Measurements from ENCODE around the gene ZBTB34. TPM values are rescaled to one million over a fixed set of nuclear protein-coding genes. Genes with fewer than 3 reads are reported as not detected.
A peak's percentile ranks its signal among the peaks of the same experiment; 100 is the strongest.

Gene ZBTB34, protein sequence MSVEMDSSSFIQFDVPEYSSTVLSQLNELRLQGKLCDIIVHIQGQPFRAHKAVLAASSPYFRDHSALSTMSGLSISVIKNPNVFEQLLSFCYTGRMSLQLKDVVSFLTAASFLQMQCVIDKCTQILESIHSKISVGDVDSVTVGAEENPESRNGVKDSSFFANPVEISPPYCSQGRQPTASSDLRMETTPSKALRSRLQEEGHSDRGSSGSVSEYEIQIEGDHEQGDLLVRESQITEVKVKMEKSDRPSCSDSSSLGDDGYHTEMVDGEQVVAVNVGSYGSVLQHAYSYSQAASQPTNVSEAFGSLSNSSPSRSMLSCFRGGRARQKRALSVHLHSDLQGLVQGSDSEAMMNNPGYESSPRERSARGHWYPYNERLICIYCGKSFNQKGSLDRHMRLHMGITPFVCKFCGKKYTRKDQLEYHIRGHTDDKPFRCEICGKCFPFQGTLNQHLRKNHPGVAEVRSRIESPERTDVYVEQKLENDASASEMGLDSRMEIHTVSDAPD
- total RNA-seq (12.5 TPM), polyA plus RNA-seq (ENCODE audit: insufficient read depth, low read depth, low replicate concordance) (2.5 TPM)
- long read RNA-seq, donor 1, full-length matches to known transcripts, result 9 of 9 reads
- long read RNA-seq, donor 1, partial matches to known transcripts, result 0 of 9 reads
- long read RNA-seq, donor 1, other reads (novel, unspliced or antisense), result 0 of 9 reads
- long read RNA-seq, donor 2, full-length matches to known transcripts, result 23 of 23 reads
- long read RNA-seq, donor 2, partial matches to known transcripts, result 0 of 23 reads
- long read RNA-seq, donor 2, other reads (novel, unspliced or antisense), result 0 of 23 reads
- long read RNA-seq, donor 3, full-length matches to known transcripts, result 23 of 23 reads
- long read RNA-seq, donor 3, partial matches to known transcripts, result 0 of 23 reads
- long read RNA-seq, donor 3, other reads (novel, unspliced or antisense), result 0 of 23 reads
- long read RNA-seq, donor 4, full-length matches to known transcripts, result 19 of 19 reads
- long read RNA-seq, donor 4, partial matches to known transcripts, result 0 of 19 reads
- long read RNA-seq, donor 4, other reads (novel, unspliced or antisense), result 0 of 19 reads
- long read RNA-seq, donor 5, full-length matches to known transcripts, result 3 of 3 reads
- long read RNA-seq, donor 5, partial matches to known transcripts, result 0 of 3 reads
- long read RNA-seq, donor 5, other reads (novel, unspliced or antisense), result 0 of 3 reads
- long read RNA-seq, donor 6, full-length matches to known transcripts, result 10 of 10 reads
- long read RNA-seq, donor 6, partial matches to known transcripts, result 0 of 10 reads
- long read RNA-seq, donor 6, other reads (novel, unspliced or antisense), result 0 of 10 reads
- long read RNA-seq, donor 7, full-length matches to known transcripts, result 3 of 4 reads
- long read RNA-seq, donor 7, partial matches to known transcripts, result 0 of 4 reads
- long read RNA-seq, donor 7, other reads (novel, unspliced or antisense), result 1 of 4 reads
- long read RNA-seq, donor 8, full-length matches to known transcripts, result 23 of 23 reads
- long read RNA-seq, donor 8, partial matches to known transcripts, result 0 of 23 reads
- long read RNA-seq, donor 8, other reads (novel, unspliced or antisense), result 0 of 23 reads
- long read RNA-seq, donor 9, full-length matches to known transcripts, result 7 of 7 reads
- long read RNA-seq, donor 9, partial matches to known transcripts, result 0 of 7 reads
- long read RNA-seq, donor 9, other reads (novel, unspliced or antisense), result 0 of 7 reads
- long read RNA-seq, donor 10, full-length matches to known transcripts, result 33 of 33 reads
- long read RNA-seq, donor 10, partial matches to known transcripts, result 0 of 33 reads
- long read RNA-seq, donor 10, other reads (novel, unspliced or antisense), result 0 of 33 reads

DNA sequence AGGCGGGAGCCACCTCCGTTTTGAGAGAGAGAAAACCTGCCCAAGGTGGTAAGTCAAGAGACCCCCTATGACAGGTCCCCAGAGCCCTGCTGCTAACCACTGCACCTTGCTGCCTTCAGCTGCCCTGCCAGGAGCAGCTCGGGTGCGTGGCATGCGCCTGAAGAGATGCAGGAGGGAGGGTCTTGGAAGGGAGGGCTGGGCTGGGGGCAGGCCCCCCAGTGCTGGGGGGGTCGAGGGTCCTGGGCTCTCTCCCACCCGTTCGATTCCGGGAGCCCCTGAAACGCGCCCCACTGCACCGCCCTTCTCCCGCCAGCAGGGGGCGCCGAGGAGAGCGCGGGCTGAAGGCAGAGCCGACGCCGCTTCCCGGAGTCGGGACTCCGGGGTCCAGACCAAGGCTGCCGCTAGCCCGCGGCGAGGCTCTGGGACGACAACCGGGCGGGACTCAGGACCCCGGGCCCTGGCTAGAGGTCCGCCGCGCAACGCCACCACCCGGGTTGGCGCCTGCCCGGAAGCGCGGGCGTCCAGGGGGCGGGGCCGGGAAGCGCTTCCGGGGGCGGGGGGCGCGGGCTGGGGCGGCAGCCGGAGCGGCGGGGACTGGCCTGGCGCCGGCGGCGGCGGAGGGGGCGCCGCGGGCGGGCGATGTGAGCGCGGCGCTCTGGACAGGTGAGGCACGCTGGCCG is at the start of gene ZBTB34:
TSS of gene ZBTB34 (plus strand) at position 563 of the 680 bp plus-strand sequence. CDS start 18,761 bp downstream, outside the sequence.
- DNase-seq (peak; percentile 72 to 91 (median 82)), FAIRE-seq (no peak)
- H3K9ac ChIP-seq (ENCODE audit: low read length in 3 of 3), result peak within 1 kb of the TSS; percentile 48 to 80 (median 63)
- H3K9me3 ChIP-seq (ENCODE audit: control insufficient read depth in 2 of 3, insufficient read depth in 1 of 3, low read length in 3 of 3), result no peaks in the 10 kb centered on the region
- H3K27me3 ChIP-seq (ENCODE audit: control insufficient read depth, insufficient read depth, low read length), result no peaks in the 10 kb centered on the region
- TF ChIP-seq, protein P1, sequence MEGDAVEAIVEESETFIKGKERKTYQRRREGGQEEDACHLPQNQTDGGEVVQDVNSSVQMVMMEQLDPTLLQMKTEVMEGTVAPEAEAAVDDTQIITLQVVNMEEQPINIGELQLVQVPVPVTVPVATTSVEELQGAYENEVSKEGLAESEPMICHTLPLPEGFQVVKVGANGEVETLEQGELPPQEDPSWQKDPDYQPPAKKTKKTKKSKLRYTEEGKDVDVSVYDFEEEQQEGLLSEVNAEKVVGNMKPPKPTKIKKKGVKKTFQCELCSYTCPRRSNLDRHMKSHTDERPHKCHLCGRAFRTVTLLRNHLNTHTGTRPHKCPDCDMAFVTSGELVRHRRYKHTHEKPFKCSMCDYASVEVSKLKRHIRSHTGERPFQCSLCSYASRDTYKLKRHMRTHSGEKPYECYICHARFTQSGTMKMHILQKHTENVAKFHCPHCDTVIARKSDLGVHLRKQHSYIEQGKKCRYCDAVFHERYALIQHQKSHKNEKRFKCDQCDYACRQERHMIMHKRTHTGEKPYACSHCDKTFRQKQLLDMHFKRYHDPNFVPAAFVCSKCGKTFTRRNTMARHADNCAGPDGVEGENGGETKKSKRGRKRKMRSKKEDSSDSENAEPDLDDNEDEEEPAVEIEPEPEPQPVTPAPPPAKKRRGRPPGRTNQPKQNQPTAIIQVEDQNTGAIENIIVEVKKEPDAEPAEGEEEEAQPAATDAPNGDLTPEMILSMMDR (IDR thresholded peaks at IDR 0.05; ENCODE audit: borderline replicate concordance, extremely low read depth, insufficient read depth), result peak; percentile 94
- H3K4me1 ChIP-seq (ENCODE audit: control insufficient read depth in 2 of 3, insufficient read depth in 2 of 3, low read depth in 1 of 3, low read length in 3 of 3), result peaks cover 0 to 16% (median 4%) of the 10 kb centered on the region in 3 donors
- intact Hi-C loops (cut with DNase I), result no loop called here
- peak within 1 kb of the TSS; percentile 88 to 90 for H3K27ac ChIP-seq (ENCODE audit: low read depth in 2 of 2, low read length in 2 of 2)
- H3K36me3 ChIP-seq (ENCODE audit: control insufficient read depth in 2 of 3, insufficient read depth in 3 of 3, low read length in 3 of 3), result no peaks in the 10 kb centered on the region
- peak within 1 kb of the TSS; percentile 70 to 83 (median 83) for H3K4me3 ChIP-seq (ENCODE audit: low read length in 3 of 3)

DNA sequence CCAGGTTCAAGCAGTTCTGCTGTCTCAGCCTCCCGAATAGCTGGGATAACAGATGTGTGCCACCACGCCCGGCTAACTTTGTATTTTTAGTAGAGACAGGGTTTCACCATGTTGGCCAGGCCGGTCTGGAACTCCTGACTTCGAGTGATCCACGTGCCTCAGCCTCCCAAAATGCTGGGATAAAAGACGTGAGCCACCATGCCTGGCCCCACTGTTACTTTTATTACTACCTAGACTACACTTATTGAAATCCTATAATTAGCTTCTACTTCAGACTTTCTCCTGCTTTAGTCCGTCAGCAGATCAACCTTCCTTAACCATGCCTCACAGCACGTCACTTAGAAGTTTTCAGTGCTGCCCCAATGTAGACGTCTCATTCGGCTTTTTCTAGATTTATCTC is 47.4 kb upstream of the ZBTB34 start:
- no peaks in the 10 kb centered on the region for H3K9me3 ChIP-seq (ENCODE audit: control insufficient read depth in 2 of 3, insufficient read depth in 1 of 3, low read length in 3 of 3)
- FAIRE-seq (no peak), DNase-seq (no peak)
- no peak overlapping the region for H3K9ac ChIP-seq (ENCODE audit: low read length in 3 of 3)
- H3K27ac ChIP-seq (ENCODE audit: low read depth in 2 of 2, low read length in 2 of 2), result no peak overlapping the region
- no peak overlapping the region for H3K4me3 ChIP-seq (ENCODE audit: low read length in 3 of 3)
- peaks cover 0 to 5% (median 0%) of the 10 kb centered on the region in 3 donors for H3K4me1 ChIP-seq (ENCODE audit: control insufficient read depth in 2 of 3, insufficient read depth in 2 of 3, low read depth in 1 of 3, low read length in 3 of 3)
- TF ChIP-seq, protein P1 (IDR thresholded peaks at IDR 0.05; ENCODE audit: borderline replicate concordance, extremely low read depth, insufficient read depth), result no peak
- intact Hi-C loops (cut with DNase I), result no loop called here
- H3K36me3 ChIP-seq (ENCODE audit: control insufficient read depth in 2 of 3, insufficient read depth in 3 of 3, low read length in 3 of 3), result peaks cover 4 to 24% (median 6%) of the 10 kb centered on the region in 3 donors
- H3K27me3 ChIP-seq (ENCODE audit: control insufficient read depth, insufficient read depth, low read length), result no peaks in the 10 kb centered on the region

All from kidney (tissue), 22 donors.